ENCODE results near the gene RAET1G. TPM values are rescaled to one million over a fixed set of nuclear protein-coding genes. Genes with fewer than 3 reads are reported as not detected.

Gene RAET1G
- total RNA-seq, 4 donors from 2014 or later, result 1.5 TPM; not detected in 3

GRCh38 chr6:149918151-149918905, 4.6 kb downstream of the RAET1G start:
- H3K9me3 ChIP-seq, result no peaks in the 10 kb centered on the region
- 81 to 85% methylated on average over 6 of the region's 6 CpGs for WGBS, 2 donors
- no peak for TF ChIP-seq CTCF (IDR thresholded peaks at IDR 0.05)
- no peak for TF ChIP-seq POLR2A (IDR thresholded peaks at IDR 0.05)
- no peak for TF ChIP-seq EP300 (IDR thresholded peaks at IDR 0.05)
- no peak overlapping the region for H3K27ac ChIP-seq
- peaks cover 0 to 23% of the 10 kb centered on the region in 2 donors for H3K27me3 ChIP-seq
- no peak for DNase-seq (ENCODE audit: low spot score in 2 of 2)
- peaks cover 0 to 11% (median 4%) of the 10 kb centered on the region in 4 donors for H3K4me1 ChIP-seq
- H3K36me3 ChIP-seq, result no peaks in the 10 kb centered on the region
- H3K4me3 ChIP-seq, result no peak overlapping the region

- Histone ChIP-seq H3K27ac (no peak overlapping the region), H3K27me3 (peaks cover 0 to 16% of the 10 kb centered on the region in 2 donors), H3K36me3 (no peaks in the 10 kb centered on the region), H3K4me1 (peaks cover 0 to 5% (median 2%) of the 10 kb centered on the region in 4 donors), H3K9me3 (no peaks in the 10 kb centered on the region), H3K4me3 (no peak overlapping the region)
- 81 to 95% methylated on average over 2 of the region's 2 CpGs for WGBS, 2 donors
- no peak for TF ChIP-seq CTCF (IDR thresholded peaks at IDR 0.05)
- TF ChIP-seq POLR2A (IDR thresholded peaks at IDR 0.05), result no peak
- DNase-seq (ENCODE audit: low spot score in 2 of 2), result no peak
These were observed 5.2 kb downstream of the RAET1G start for GRCh38 chr6:149917679-149918078.

GRCh38 chr6:149915970-149916865, 6.7 kb downstream of the RAET1G start:
- Histone ChIP-seq H3K4me3 (no peak overlapping the region), H3K27ac (no peak overlapping the region), H3K4me1 (no peaks in the 10 kb centered on the region), H3K36me3 (no peaks in the 10 kb centered on the region), H3K9me3 (no peaks in the 10 kb centered on the region), H3K27me3 (peaks cover 0 to 3% of the 10 kb centered on the region in 2 donors)
- TF ChIP-seq CTCF (IDR thresholded peaks at IDR 0.05) (no peak), POLR2A (IDR thresholded peaks at IDR 0.05) (no peak)
- WGBS, 2 donors, result 88 to 90% methylated on average over 10 of the region's 10 CpGs
- DNase-seq (ENCODE audit: low spot score in 2 of 2), result no peak

GRCh38 chr6:149913540-149914240, 9.2 kb downstream of the RAET1G start:
- H3K36me3 ChIP-seq, result no peaks in the 10 kb centered on the region
- H3K9me3 ChIP-seq, result peaks cover 0 to 4% (median under 1%) of the 10 kb centered on the region in 4 donors
- no peaks in the 10 kb centered on the region for H3K27me3 ChIP-seq
- H3K4me3 ChIP-seq, result no peak overlapping the region
- no peak for DNase-seq (ENCODE audit: low spot score in 2 of 2)
- H3K4me1 ChIP-seq, result no peaks in the 10 kb centered on the region
- TF ChIP-seq CTCF (IDR thresholded peaks at IDR 0.05), result no peak
- no peak for TF ChIP-seq POLR2A (IDR thresholded peaks at IDR 0.05)
- no peak for TF ChIP-seq EP300 (IDR thresholded peaks at IDR 0.05)
- no peak overlapping the region for H3K27ac ChIP-seq
- WGBS, 2 donors, result 59 to 68% methylated on average over 9 of the region's 9 CpGs

Data from tibial nerve (tissue), 4 donors.